ELR (cell line): ENCODE data around the gene BBS4.
"Not testable (repeated sequence)": the region's sequence is repeated elsewhere in the genome, so short reads cannot be mapped to it uniquely, and the experiment has no call there.

ENCODE experiments used
- DNase-seq: peaks from one replicate; pipeline ENCODE4 v3.0.0-alpha.2; 2015; ENCODE audit warnings: low read depth

The BBS4 gene, protein sequence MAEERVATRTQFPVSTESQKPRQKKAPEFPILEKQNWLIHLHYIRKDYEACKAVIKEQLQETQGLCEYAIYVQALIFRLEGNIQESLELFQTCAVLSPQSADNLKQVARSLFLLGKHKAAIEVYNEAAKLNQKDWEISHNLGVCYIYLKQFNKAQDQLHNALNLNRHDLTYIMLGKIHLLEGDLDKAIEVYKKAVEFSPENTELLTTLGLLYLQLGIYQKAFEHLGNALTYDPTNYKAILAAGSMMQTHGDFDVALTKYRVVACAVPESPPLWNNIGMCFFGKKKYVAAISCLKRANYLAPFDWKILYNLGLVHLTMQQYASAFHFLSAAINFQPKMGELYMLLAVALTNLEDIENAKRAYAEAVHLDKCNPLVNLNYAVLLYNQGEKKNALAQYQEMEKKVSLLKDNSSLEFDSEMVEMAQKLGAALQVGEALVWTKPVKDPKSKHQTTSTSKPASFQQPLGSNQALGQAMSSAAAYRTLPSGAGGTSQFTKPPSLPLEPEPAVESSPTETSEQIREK

GRCh38 chr15:72685925-72686794 lies at the start of gene BBS4, which contains the start of gene HIGD2B:
BBS4 (plus strand) TSS chr15:72686207; CDS start chr15:72686228, 21 bp downstream.
HIGD2B (minus strand) TSS chr15:72686182; CDS start chr15:72676374, 9,808 bp downstream.
- DNase-seq: peak; percentile 90

DNA sequence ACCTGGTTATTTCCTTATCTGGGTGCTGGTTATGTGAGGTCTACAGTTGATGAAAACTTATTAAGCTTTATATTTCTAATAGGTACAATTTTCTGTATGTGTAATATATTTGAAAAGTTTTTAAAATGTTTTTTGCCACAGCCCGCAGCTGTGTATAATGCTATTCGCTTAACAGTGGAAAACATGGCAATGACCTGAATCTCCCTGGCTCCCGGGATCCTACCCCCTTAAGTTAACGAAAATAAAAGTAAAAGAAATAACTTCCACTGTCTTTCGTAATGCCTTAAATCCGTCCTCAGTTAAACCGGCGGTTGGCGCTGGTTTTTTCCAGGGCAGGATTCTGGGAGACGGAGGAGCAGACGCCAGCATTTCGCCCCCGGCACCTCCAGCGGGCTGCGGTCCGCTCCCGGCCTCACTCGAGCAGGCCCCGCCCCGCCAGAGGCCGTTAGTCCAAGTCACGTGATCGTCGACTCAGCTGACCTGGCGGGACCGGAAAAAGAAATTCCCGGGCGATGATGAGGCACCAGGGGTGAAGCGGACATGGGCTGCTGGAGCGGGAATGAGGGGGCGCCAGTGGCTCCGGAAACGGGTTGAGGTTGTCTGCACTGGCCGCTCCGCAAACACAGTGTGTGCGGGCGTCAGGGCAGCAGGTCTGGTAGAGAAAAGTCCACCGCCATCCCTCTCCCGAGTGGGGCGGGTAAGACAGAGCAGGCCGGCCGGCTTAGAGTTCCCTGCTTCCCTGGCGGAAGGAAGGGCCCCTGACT lies 49.3 kb upstream of the BBS4 start:
- peak; percentile 87 for DNase-seq

DNA sequence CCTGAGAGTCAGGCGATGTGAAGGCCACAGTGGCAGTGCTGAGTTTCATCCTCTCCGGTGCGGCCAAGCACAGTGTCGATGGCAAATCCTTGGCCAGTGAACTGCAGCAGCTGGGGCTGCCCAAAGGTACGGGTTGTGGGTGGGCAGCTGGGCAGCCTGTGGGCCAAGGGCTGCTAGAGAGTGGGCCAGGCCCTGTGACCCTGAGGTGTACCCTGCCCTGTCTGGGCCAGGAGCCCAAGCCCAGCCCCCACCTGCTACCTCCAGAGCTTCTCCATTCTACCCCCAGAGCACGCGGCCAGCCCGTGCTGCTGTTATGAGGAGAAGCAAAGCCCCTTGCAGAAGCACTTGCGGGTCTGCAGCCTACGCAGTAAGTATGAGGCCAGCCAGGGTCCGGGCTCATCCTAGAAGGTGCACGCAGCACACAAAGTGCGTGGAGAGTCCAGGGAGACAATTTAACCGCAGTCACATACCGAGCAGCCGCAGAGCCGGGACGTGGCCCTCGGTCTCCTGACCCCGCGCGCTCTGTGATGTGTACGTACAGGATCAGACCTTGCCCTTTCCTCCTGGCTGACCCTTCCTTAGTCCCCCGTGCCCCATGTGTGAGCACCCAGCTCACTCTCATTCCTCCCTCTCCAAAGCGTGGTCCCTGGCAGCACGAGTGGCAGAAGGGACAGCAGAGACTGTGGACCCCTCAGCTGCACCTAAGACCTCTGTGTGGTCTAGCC lies 46.1 kb upstream of the BBS4 start:
- not testable (repeated sequence) for DNase-seq

DNA sequence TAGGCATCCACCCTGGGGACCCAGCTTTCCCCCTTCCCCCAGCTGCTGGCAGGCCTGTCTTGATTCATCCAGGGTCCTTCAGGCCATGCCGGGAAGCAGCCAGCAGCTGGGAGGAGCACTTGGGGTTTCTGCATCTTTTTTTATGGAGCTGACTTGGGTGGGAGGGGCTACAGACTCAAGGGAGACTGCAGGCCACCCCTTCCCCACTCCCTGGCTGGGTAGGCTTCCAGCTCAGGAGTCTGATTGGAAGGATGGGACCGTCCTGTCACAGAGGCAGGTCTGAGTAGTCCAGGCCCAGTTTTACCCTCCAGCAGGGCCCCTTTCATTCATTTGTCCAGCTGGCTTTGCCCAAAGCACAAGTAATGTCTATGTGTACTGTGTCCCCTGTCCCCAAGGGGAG lies 43.7 kb upstream of the BBS4 start:
- DNase-seq: not testable (repeated sequence)

DNA sequence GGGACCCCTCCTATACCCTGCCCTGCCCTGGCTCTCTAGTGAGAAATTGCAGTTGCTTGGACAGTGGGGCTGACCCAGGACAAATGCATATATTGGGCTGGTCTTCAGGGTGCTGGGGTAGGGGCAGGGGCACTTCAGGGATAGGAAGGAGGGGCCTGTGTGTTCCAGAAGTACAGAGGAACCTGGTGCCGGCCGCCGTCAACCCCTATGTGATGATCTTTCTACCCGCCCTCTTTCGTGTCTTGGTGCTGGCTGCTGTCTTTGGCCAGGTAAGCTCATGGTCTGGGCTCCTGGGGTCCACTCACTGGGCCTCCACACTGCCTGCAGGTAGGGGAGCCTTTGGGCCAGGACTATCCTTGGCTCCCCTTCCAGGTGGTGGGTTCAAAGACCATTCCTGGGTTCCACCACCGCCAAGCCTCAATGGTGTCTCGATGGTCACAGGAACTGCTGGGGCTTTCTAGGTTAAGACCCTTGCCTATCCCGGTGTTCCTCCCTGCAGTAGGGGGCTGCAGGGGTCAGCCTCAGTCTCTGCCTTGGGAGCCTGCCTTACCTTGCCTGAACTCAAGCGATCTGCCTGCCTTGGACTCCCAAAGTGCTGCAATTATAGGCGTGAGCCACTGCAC lies 37.3 kb upstream of the BBS4 start:
- DNase-seq: not testable (repeated sequence)

DNA sequence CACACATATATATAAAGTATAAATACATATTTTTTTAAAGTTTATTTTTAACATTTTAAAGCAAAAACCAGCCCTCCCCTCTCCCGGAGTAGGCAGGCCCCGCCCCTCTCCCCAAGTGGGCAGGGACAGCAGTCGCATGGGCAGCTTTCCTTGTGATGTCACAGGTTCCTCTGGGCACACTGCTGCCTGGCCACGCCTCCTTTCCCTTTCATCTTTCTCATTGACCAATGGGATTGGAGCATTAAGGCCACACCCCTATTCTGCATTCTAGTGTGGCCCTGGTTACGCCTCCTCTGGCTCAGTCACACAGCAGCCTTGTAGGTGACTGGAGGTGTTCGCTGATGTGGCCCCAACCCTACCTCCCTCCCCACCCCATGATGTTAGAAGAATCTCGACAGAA lies 31.6 kb upstream of the BBS4 start, which contains the start of gene GOLGA6B:
GOLGA6B (plus strand) TSS at position 301 of the 400 bp plus-strand sequence; CDS start at position 342, 41 bp downstream.
- DNase-seq: not testable (repeated sequence)

- not testable (repeated sequence) for DNase-seq
These were observed 30.0 kb upstream of the BBS4 start for GRCh38 chr15:72656014-72656413.

- not testable (repeated sequence) for DNase-seq
These were observed 24.9 kb upstream of the BBS4 start for GRCh38 chr15:72661081-72661480.

GRCh38 chr15:72663931-72664330 lies 22.1 kb upstream of the BBS4 start:
- not testable (repeated sequence) for DNase-seq

- DNase-seq: not testable (repeated sequence)
These were observed 20.3 kb upstream of the BBS4 start for GRCh38 chr15:72665706-72666105.

GRCh38 chr15:72669803-72670202 lies 16.2 kb upstream of the BBS4 start:
- DNase-seq: not testable (repeated sequence)

DNA sequence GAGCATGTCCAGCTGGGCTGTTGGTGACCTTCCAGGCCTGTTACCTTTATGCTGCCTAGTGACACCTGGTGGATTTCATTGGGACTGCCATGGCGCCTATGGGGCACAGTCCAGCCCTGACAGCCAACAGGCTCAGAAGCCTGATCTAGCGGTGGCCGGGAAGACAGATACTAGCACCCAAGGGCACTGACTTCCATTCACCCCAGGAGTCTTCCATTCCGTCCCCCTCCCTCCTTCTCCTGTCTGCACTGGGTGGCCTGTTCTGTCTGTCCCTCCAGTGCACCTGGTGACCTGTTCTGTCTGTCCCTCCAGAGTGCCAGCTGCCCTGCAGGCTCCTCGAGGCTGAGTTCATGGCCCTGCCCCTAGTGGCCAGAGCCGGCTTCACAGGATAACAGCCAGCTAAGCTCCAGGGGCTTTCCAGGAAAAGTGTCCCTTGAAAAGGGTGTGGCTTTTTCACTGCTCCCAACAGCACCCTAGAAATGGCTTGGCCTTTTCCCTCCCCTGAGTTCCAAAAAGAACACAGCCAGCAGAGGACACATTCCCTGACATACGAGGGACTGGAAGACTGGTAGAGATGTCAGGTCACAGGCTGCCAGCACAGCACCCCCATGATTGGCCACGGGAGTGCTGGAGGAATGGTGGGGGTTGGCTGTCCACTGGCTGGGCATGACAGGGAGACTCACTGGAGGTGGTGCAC lies 15.2 kb upstream of the BBS4 start:
- peak; percentile 78 for DNase-seq

GRCh38 chr15:72671525-72671924 lies 14.5 kb upstream of the BBS4 start:
- DNase-seq: no peak

DNA sequence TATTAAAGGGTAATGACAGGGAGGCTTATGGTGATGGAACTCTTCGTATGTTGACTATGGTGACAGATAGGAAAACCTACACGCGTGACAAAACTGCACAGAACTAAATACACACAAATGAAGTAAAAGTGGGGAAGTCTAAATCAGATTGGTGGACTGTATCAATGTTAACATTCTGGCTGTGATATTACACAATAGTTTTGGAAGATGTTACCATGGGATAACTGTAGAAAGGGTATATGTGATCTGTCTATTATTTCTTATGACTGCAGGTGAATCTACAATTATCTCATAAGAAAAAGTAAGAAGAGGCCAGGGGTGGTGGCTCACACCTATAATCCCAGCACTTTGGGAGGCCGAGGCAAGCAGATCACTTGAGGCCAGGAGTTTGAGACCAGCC lies 9.2 kb upstream of the BBS4 start:
- no peak for DNase-seq

GRCh38 chr15:72680931-72681330 lies 5.1 kb upstream of the BBS4 start:
- DNase-seq: no peak

DNA sequence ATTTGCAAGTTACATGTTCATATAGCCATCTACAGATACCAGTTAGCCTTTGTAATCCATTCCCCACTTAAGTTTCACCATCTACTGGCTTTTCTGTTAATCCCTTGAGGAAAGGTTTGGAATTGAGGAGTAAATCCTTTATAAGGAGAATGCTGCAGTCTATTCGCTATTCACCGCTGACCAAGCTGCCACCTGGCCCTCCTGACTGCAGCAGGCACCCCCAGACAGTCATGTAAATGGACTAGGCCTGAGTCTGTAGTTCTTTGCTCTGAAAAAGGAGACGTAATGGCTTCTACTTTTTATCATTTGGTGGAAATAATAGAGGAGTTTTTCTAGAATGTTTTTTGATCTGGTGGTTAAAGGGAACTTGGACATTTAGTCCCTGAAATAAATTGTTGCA lies 3.2 kb upstream of the BBS4 start:
- DNase-seq: no peak

- peak; percentile 34 for DNase-seq
These were observed 594 bp upstream of the BBS4 start for GRCh38 chr15:72685301-72685924.

- no peak for DNase-seq
These were observed 2.7 kb downstream of the BBS4 start for GRCh38 chr15:72688697-72689096.

DNA sequence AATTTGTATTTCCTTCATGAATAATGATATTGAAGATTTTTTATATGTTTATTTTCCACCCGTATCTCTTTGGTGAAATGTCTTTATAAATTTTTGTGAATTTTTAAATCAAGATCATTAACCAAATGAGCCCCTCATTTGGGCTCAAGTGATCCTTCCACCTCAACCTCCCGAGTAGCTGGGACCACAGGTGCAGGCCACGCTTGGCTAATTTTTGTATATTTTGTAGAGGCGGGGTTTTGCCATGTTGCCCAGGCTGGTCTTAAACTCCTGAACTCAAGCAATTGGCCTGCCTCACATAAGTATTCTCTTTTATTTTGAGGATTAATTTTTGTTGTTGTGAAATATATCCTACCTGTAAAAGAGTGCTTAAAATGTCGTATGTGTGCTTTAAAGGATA lies 4.9 kb downstream of the BBS4 start:
- DNase-seq: no peak
